Measurements from ENCODE around the gene NEU4.

Gene NEU4

DNA sequence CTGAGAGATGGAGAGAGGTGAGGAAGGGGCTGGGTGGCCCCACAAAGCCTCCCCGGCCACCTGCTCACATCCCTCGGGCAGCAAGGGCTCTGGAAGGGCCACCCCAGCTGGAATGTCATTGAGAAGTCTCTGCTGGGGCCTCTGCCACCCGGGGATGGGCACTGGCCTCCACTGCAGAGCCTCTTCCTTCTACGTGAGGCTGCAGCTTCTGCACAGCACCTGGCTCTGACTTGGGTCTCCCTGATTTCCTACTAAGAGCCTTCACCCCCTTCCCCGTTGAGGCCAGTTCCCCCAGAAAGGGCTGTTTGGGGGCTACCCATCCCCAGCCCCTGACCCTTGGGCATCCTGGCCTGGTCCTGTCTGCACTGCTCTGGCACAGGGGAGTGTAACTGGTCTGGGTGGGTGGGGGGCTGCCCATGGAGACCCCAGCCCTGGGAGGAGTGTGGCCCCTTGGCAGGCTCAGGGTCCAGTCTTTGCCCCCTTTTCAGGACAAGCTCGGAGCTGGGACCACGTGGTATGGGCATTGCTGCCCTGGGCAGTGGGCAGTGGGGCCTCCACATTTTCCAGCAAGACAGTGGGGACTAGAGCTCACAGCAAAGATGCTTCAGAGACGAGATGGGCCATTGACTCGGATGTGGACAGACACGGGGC is 44.1 kb downstream of the NEU4 start:
- DNase-seq (ENCODE audit: low read depth) = no peak

DNA sequence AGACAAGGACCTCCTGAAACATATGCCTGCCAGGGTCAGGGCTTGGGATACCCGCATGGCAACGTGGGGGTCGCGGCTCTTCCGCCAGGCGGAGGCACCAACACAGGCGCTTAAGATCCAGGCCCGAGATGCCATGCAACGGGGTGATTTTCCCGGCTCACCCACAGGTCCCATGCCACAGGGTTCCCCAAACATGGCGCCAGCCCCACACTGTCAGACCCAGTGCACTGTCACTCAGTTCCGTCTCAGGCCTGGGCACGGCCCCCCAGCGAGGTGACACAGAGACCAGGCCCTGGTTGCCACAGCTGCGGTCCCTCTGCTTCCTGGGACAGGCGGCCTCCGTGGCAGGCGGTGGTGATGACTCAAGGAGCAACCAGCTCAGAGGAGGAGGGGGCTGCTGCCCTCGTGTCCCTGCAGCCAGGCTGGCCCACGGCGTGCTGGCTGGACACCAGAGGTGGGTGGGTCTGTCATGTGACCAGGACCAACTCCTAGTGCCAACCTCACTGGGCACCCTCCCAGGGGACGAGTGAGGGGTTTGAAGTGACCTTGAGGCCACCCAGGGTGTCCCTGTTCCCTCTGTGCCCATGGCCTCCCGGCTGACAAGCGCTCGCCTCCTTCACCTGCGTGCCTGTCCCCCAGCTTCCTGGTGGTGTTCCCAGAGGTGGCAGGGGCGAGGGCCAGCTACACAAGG is 44.8 kb downstream of the NEU4 start:
- DNase-seq (ENCODE audit: low read depth) = no peak

DNA sequence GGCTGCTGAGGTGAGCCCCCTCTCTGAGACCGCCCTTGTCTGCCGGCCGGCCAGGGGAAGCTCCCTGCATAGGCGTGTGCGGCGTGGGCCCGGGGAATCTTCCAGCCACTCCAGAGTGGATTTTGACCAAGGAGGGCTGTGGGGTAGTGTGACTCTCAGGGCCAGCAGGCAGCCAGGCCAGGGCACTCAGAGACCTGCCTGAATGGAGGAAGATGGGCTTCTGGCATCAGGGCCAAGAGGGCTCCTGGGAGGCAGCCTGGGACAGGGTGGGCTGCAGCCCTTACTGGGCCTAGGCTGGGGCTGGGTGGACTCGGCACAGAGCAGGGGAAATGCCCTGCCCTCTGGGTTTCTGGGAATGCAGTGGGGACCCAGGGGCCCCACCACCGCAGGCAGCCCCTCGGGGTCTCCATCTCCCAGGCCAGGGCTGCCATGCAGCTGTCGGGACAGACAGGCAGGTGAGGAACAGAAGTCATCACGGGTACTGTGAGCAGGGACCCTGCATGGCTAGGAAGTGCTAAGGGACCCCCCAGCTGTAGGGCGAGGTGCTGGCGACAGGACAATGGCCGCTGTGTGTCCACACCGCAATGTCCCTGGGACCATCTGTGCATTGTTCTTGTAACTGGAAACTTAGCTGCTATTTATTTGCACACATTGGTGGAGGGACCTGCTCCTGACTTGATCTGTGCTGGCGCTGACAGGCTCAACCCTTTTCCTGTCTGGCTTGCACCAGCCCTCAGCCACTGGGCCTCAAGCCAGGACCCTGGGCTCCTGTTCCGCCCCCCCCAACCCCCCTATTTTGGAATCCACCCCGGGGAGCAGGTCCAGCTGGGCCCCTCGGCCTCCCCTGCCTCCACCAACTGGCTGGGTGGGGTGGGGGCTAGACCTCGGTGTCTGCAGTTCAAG is 45.6 kb downstream of the NEU4 start:
- no peak for DNase-seq (ENCODE audit: low read depth)

DNA sequence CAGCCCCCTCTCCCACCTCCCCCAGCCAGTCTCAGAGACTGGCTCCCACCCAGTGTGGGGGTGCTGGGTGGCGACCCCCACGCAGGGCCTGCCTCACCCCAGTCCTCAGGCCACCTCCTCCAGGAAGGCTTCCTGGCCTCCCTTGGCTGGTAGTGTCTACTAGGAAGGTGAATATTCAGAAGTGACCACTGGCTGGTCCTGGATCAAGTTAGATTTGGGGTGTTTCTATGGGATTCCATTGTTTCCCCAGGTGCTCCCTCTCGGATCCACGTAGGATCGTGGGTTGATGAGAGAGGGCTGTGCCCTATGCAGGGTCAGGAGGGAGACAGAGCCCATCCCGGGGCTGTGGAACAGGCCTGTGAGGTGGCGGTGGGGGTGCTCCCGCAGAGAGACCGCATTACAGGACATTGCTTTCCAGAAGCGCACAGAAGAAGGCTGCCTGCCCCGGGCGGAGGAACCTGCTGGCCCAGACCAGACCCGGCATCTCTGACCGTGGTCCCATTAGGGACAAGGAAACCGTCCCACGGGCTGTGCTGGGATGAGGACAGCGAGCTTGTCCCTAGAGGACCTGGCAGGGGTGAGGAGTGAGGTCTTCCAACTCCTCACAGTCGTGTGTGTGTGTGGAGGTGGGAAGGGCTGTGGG is 46.4 kb downstream of the NEU4 start:
- no peak for DNase-seq (ENCODE audit: low read depth)

DNA sequence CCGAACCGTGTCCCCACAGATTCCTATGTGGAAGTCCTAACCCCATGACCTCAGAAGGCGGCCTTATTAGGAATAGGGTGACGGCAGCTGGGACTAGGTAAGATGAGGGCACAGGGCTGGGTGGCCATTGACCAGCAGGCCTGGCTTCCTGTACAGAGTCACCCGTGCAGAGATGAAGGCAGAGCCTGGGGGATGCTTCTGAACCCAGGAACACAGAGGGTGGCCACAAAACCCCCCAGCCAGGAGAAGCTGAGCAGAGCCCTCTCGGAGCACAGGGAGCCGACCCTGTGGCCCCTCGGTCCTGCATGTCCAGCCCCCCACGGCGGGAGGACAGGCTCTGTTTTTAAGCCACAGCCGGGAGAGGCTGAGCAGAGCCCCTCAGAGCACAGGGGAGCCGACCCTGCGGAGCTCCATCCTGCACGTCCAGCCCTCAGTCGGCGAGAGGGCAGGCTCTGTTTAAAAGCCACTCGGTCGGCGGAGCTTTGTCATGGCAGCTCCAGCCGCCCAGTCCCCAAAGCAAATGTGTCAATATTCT is 47.0 kb downstream of the NEU4 start:
- DNase-seq (ENCODE audit: low read depth) = no peak

DNA sequence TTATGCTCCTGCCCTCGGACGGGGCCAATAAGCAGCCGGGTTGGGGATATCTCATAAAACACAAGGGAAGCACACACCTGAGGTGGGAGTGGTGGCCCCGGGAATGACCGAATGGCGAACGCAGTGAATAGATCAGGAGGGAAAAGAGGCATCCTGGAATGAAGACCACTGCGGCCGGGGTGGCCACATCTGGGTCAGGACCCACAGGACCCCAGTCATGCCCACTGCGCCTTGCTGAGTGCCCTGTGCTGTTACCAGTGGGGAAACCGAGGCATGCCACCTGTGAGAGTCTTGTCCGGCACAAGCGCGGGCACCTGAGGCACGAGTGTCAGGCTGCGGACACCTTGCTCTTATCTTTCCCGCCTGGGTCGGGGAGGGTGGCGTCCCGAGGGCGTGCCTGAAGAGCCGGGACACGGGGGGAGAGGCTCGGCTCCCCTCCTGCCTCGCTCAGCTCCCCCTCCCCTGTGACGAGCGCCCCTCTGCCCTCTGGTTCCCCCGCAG is 48.1 kb downstream of the NEU4 start:
- DNase-seq (ENCODE audit: low read depth) = no peak

DNA sequence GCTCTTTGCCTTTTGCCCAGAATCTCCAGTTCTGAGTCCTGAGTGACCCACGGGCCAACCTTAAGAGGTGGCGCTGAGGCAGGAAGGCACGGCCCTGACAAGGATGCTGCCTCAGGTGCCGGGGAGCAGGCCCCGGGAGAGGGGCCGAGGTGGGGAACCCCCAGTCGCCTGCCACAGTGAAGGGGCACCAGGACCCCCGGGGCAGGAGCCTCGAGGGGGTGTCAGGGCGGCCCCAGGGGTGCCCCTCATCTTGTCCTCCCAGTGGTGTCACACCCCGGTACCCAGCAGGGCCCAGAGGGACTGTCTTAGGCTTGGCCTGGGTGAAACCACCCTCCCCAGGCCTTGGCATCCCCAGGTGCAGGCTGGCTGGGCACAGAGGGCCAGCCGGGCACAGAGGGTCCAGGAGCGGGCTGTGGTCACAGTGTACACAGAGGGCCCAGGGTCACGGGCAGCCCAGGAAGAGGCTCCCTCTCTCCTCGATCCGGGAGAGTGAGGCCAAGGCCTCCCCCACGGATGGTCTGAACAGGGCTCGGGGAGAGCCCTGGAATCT is 48.7 kb downstream of the NEU4 start:
- DNase-seq (ENCODE audit: low read depth) = no peak

DNA sequence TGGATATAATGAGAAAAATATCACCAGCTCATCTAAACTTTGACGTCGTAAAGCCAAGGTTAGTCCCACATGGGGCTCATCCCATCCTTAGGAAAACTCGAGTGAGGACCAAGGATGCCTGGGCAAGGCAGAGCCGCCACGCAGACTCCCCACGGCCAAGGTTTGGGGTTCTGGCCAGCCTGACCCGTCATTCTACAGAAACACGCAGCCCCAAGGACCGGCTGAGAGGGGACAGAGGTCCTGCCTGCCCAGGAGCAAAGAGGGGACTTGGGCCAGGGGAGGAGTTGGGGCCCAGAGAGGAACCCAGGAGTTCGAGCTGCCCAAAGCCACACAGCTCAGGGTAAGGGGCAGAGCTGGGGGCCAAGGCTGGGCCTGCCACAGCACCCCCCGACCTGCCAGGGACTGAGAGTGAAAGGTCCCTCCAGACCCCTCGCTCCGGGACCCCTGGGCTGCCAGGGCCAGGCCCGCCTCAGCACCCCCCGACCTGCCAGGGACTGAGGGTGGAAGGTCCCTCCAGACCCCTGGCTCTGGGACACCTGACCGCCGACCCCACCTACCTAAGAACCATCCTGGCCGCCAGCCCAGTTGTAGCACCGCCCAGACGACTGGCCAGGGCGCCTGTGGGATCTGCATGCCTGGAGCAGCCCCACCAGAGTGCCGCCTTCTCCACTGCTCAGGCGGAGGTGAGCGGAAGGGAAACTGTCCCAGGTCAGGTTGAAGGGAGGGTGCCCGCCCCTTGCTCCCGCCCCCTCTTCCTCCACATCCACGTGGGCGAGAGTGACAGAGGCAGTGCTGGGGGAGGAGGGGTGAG is 49.4 kb downstream of the NEU4 start, which contains the start of gene PDCD1:
Gene PDCD1 (minus strand): TSS at position 689 of the 811 bp plus-strand sequence. CDS start 56 bp downstream, at position 633.
- no peak for DNase-seq (ENCODE audit: low read depth)

DNA sequence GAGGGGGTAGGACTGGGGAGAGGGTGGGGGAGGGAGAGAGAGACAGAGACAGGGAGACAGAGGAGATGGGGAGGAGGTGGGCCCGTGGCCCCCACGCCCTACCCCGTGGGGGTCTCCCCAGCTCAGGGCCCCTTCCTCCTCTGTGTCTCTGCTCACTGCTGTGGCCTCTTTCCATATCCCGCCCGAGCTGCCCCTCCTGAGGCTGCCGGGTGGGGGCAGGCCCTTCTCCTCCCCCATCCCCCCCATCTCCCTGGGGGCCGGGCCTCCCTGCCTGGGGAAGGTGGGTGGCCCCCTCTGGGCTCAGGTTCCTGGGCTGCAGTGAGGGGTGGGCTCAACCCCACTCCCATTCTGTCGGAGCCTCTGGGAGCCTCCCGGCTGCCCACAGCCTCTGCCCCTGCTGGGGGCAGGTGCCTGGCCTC is 50.0 kb downstream of the NEU4 start:
- DNase-seq (ENCODE audit: low read depth) = no peak

DNA sequence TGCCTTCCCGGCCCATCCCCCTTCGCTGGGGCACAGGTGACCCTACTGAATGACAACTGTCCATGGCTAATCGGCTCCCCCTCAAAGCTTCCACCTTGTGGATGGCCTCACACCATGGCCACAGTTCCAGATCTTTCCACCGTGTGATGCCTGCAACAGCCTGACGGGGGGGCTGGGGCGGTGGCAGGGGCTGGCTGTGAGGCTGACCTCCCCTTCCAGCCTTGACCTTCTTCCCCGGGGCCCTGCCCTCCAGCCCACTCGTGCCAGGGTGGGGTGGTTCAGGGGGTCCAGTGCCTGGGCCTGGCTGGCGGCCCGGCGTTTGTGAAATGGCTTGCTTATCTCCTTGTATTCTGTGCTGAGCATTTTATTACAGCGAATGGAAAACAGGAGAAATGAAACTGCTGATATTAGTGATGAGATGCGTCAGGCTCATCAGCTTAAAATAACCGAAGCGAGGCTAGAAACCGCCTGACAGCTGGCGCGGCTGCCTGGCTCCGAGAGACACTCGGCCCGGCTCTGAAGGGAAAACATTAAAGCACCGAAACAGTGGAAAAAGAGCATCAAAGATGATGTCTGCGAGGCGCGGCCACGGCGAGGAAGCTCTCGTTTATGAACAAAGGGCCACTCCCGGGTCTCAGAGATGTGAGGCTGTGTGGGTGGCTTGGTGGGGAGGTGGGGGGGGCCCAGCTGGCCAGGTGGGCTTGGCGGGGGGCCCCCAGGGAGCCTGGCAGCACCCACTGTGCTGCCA is 50.6 kb downstream of the NEU4 start:
- no peak for DNase-seq (ENCODE audit: low read depth)

DNA sequence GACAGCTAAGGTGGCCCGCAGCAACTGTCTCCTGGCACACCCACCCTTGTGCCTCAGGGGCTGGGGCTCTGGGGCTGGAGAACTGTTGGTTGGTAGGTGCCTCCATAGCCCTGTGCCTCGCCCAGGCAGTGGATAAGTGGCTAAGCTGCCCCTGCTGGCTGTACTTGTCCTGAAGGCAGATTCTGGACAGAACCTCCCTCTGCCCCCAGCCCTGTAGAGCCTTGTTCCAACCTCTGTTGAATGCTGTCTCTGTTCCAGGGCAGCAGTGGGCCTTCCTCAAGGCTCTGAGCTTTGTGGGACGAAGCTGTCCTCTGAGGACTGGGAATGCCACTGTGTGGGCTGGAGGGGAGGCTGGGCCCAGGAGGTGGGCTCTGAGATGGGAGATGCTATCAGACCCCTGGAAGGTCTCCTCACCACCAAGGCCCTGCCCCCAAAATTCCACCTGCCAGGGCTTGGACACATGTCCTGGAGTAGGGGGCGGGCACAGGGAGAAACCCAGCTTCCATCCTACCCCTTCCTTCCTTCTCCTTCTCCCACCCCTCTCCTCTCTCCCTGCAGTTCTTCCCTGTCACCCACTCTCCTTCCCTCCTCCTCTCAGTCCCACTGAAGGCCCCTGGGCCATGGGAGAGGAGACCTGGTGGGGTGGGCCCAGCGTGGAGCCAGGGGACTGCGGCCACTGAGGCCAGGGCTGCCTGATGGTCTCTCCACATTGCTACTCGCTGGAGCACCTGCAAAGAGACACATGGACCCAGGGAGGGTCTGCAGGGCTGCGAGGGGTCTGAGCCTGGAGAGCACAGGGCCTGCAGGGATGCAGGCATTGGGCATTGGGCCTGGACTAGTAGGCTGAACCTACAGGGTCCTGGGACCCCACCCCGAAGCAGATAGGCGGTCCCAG is 51.4 kb downstream of the NEU4 start:
- DNase-seq (ENCODE audit: low read depth) = no peak

DNA sequence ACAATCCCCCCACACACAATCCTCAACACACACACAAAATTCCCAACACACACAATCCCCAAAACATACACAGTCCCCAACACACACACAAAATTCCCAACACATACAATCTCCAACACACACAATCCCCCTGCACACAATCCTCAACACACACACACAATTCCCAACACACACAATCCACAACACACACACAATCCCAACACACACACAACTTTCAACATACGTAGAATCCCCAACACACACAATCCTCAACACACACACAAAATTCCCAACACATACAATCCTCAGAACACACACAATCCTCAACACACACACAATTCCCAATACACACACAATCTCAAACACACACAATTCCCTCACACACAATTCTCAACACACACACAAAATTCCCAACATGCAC is 52.3 kb downstream of the NEU4 start:
- no peak for DNase-seq (ENCODE audit: low read depth)

DNA sequence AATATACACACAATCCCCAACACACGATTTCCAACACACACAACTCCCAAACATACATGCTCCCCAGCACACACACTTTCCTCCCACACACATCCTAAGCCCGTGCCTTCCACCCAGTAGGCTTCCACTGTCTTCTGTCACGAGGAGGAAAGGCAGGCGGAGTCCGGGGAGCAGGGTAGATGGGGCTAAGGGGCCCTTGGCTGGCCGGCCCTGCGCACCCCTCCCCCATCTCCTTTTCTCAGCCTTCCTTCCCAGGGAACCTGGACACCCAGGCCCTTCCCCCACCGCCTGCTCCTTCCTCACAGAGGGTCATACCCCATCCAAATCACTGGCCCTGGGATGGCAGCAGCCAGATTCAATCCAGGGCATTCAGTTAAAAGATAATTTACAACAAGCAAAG is 53.1 kb downstream of the NEU4 start:
- DNase-seq (ENCODE audit: low read depth) = no peak

DNA sequence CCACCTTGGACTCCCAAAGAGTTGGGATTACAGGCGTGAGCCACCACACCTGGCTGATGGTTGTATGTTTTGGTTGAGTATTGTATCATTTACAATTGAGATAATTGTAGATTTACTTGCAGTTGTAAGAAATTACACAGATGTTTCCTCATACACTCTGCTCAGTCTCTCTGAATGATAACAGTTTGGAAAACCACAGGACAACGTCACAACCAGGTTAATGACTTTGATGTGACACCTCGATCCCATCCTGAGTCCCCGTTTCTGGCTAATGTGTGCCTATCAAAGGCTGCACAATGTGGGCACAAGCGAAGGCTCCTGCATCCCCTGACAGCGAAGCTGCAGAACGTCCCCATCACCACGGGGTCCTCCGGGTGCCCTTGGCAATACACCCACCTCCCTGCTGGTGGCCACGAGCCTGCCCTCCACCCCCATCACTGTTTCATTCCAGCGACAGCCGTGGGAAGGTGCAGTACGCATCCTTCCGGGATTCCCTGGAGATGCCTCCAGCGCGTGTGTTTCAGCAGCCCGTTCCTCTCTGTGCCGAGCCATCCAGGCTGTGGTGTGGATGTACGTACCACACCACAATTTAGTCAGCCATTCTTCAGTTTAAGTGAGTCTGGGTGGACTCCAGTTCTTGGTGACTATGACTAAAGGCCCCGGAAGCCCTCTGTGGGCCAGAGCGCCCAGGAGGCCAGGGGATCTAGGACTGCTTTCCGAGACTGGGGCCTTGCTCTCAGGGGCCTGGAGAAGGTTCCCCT is 54.0 kb downstream of the NEU4 start:
- no peak for DNase-seq (ENCODE audit: low read depth)

DNA sequence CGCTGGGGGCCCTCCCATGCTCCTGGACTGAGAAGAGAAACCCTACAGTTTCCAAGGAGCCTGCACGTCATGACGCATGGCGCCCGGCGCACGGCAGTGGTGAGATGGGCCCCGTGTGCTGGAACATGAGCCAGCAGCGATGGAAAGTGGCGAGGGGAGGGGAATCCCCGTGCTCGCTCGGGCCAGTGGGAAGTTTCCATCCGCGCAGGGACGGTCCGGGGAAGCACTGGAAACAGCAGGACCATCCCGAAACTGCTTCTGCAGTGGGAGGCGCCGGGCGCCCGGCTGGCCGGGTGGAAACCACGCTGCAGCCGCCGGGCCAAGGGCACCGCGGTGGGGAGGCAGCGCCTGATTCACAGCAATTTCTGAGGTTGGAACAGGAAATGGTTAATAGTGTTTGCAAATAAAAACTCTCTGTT is 54.6 kb downstream of the NEU4 start:
- DNase-seq (ENCODE audit: low read depth) = no peak

DNA sequence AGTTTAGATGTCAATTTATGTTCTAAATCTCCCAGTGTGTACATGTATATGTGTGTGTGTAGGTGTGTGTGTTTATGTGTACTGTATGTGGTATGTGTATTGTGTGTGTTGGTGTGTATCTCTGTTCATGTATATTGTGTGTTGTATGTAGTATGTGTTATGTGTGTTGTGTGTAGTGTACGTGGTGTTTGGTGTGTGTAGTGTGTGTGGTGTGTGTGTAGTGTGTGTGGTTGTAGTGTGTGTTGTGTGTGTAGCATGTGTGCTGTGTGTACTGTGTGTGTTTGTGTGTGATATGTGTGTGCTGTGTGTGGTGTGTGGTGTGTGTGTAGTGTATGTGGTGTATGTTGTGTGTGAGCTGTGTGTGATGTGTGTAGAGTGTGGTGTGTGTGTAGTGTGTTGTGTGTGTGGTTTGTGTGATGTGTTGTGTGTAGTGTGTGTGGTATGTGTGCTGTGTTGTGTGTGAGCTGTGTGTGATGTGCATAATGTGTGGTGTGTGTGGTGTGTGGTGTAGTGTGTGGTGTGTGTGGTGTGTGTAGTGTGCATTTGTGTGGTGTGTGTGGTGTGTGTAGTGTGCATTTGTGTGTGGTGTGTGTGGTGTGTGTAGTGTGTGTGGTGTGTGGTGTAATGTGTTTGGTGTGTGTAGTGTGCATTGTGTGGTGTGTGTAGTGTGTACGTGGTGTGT is 55.3 kb downstream of the NEU4 start:
- DNase-seq (ENCODE audit: low read depth) = no peak

DNA sequence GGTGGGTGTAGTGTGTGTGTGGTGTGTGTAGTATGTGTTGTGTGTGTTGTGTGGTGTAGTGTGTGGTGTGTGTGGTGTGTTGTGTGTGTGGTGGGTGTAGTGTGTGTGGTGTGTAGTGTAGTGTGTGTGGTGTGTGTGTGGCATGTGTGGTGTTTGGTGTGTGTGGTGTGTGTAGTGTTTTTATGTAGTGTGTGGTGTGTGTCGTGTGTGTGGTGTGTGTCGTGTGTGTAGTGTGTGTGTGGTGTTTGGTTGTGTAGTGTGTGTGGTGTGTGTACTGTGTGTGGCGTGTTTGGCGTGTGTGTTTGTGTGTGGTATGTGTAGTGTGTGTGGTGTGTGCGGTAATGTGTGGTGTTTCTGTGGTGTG is 55.8 kb downstream of the NEU4 start:
- DNase-seq (ENCODE audit: low read depth) = no peak
